HepG2 (cell line): ENCODE results near the gene UPK1B.

Source experiments
- MXI1 ChIP-seq: IDR thresholded peaks from 3 replicates; pipeline ENCODE4 v1.6.1; 2012; ENCODE audit warnings: low read depth, low read length, inconsistent platforms, borderline replicate concordance
- NCOA1 ChIP-seq: sonication (generic); formaldehyde crosslinking; IDR thresholded peaks from 2 replicates; pipeline ENCODE4 v1.9.0; 2021; ENCODE audit warnings: missing genetic modification reagents
- PHF21A ChIP-seq: sonication (generic); formaldehyde crosslinking; IDR thresholded peaks from 2 replicates; pipeline ENCODE4 v1.5.0; 2020; ENCODE audit warnings: mild to moderate bottlenecking, missing genetic modification reagents
- POLR2A ChIP-seq, 2 experiments: IDR thresholded peaks; 2 replicates each; pipeline ENCODE4 v1.6.1; 2011; ENCODE audit warnings: low read depth in 2 of 2, low read length in 2 of 2, mild to moderate bottlenecking in 1 of 2, moderate library complexity in 1 of 2; ENCODE audit not compliant: insufficient read depth in 1 of 2
- SMAD3 ChIP-seq: sonication (generic); formaldehyde crosslinking; IDR thresholded peaks from 2 replicates; pipeline ENCODE4 v1.4.0; 2020; ENCODE audit warnings: missing genetic modification reagents
- TGIF2 ChIP-seq: IDR thresholded peaks from 2 replicates; pipeline ENCODE4 v1.6.1; 2016; ENCODE audit warnings: control low read depth, missing compliant biosample characterization
- ZNF251 ChIP-seq: sonication (generic); formaldehyde crosslinking; IDR thresholded peaks from 2 replicates; pipeline ENCODE4 v1.9.0; 2021; ENCODE audit warnings: mild to moderate bottlenecking, missing genetic modification reagents
- TF ChIP-seq, protein P1 (sequence below): sonication (generic); formaldehyde crosslinking; IDR thresholded peaks from 2 replicates; pipeline ENCODE4 v1.5.0; 2020; ENCODE audit warnings: mild to moderate bottlenecking, missing genetic modification reagents, moderate library complexity
- TF ChIP-seq, protein P2 (sequence below): sonication (generic); formaldehyde crosslinking; IDR thresholded peaks from 2 replicates; pipeline ENCODE4 v1.4.0; 2020; ENCODE audit warnings: missing genetic modification reagents
- TF ChIP-seq, protein P3 (sequence below): sonication (generic); formaldehyde crosslinking; IDR thresholded peaks from 2 replicates; pipeline ENCODE4 v1.4.0; 2020; ENCODE audit warnings: missing genetic modification reagents

DNA sequence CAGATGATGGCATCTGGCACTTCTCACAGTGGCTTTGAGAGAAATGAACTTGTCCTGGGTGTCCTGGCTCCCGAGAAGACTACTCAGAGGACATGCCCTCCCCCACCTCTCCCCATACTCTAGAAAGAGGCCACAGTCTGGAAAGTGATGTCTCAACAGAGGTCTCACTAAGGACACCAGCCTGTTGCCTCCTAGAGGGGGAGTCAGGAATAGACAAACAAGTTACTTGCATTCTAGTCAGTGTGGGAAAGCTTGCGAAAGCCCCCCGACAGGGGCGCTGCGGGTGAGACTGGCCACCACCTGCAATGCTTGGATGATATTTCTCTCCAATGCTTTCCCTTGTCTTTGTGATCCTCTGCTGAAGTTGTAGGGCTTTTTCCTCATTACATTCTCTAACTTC is 50.1 kb downstream of the UPK1B start:
- TF ChIP-seq, protein P1, sequence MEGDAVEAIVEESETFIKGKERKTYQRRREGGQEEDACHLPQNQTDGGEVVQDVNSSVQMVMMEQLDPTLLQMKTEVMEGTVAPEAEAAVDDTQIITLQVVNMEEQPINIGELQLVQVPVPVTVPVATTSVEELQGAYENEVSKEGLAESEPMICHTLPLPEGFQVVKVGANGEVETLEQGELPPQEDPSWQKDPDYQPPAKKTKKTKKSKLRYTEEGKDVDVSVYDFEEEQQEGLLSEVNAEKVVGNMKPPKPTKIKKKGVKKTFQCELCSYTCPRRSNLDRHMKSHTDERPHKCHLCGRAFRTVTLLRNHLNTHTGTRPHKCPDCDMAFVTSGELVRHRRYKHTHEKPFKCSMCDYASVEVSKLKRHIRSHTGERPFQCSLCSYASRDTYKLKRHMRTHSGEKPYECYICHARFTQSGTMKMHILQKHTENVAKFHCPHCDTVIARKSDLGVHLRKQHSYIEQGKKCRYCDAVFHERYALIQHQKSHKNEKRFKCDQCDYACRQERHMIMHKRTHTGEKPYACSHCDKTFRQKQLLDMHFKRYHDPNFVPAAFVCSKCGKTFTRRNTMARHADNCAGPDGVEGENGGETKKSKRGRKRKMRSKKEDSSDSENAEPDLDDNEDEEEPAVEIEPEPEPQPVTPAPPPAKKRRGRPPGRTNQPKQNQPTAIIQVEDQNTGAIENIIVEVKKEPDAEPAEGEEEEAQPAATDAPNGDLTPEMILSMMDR (CRISPR knock-in tag), result no peak
- TF ChIP-seq SMAD3, result no peak
- no peak for TF ChIP-seq MXI1
- TF ChIP-seq, protein P2, sequence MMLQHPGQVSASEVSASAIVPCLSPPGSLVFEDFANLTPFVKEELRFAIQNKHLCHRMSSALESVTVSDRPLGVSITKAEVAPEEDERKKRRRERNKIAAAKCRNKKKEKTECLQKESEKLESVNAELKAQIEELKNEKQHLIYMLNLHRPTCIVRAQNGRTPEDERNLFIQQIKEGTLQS, result no peak
- TF ChIP-seq PHF21A, result no peak
- no peak for TF ChIP-seq ZNF251 (CRISPR knock-in tag)
- no peak for TF ChIP-seq NCOA1 (CRISPR knock-in tag)
- TF ChIP-seq TGIF2 (CRISPR knock-in tag), result no peak
- TF ChIP-seq, protein P3, sequence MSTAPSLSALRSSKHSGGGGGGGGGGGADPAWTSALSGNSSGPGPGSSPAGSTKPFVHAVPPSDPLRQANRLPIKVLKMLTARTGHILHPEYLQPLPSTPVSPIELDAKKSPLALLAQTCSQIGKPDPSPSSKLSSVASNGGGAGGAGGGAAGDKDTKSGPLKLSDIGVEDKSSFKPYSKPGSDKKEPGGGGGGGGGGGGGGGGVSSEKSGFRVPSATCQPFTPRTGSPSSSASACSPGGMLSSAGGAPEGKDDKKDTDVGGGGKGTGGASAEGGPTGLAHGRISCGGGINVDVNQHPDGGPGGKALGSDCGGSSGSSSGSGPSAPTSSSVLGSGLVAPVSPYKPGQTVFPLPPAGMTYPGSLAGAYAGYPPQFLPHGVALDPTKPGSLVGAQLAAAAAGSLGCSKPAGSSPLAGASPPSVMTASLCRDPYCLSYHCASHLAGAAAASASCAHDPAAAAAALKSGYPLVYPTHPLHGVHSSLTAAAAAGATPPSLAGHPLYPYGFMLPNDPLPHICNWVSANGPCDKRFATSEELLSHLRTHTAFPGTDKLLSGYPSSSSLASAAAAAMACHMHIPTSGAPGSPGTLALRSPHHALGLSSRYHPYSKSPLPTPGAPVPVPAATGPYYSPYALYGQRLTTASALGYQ, result no peak
- TF ChIP-seq POLR2A (IDR thresholded peaks at IDR 0.05; ENCODE audit: insufficient read depth in 1 of 2, low read depth in 2 of 2, low read length in 2 of 2), result no peak
